Right lobe of liver (tissue), 6 donors: ENCODE results near the gene TGFA. TPM values are rescaled to one million over a fixed set of nuclear protein-coding genes. Genes with fewer than 3 reads are reported as not detected.

ENCODE experiments used
- ATAC-seq, 4 donors: fragments of 200-7000 bp; cut with Tn5 transposase; one replicate each; pipeline ENCODE4 v1.9.1; 2020; ENCODE audit warnings: mild to moderate bottlenecking in 4 of 4, moderate library complexity in 4 of 4
- DNase-seq, 3 donors: peaks; one replicate each; pipeline ENCODE4 v3.0.0-alpha.2; 2020
- H3K27ac ChIP-seq, 3 donors: fragments of 200-600 bp; one replicate each; pipeline ENCODE4 v1.8.0; 2022
- H3K27me3 ChIP-seq, 2 donors: fragments of 200-600 bp; one replicate each; pipeline ENCODE4 v1.8.0; 2022
- H3K36me3 ChIP-seq, 4 donors: fragments of 200-600 bp; sonication (generic) in 1 of 4; one replicate each; pipeline versions ENCODE4 v1.5.1 to v1.8.0; 2017 to 2022; ENCODE audit warnings: control low read depth in 1 of 4
- H3K4me1 ChIP-seq, 4 donors: fragments of 200-600 bp; sonication (generic) in 1 of 4; one replicate each; pipeline versions ENCODE4 v1.5.1 to v1.8.0; 2017 to 2022; ENCODE audit warnings: control low read depth in 1 of 4
- H3K4me3 ChIP-seq, 3 donors: fragments of 200-600 bp; one replicate each; pipeline ENCODE4 v1.8.0; 2022
- H3K9me3 ChIP-seq, 4 donors: fragments of 200-600 bp; sonication (generic) in 1 of 4; one replicate each; pipeline versions ENCODE4 v1.5.1 to v1.8.0; 2017 to 2022; ENCODE audit warnings: control low read depth in 1 of 4
- CTCF ChIP-seq, 4 donors: fragments of 200-600 bp in 3 of 4; fragments of 450-650 bp in 1 of 4; IDR thresholded peaks; one replicate each; pipeline versions ENCODE4 v1.5.1 to v1.8.0; 2016 to 2022; ENCODE audit warnings: antibody characterized with exemption in 4 of 4, mild to moderate bottlenecking in 2 of 4
- POLR2A ChIP-seq: fragments of 450-650 bp; IDR thresholded peaks from one replicate; pipeline ENCODE4 v1.6.1; 2017; ENCODE audit warnings: antibody characterized with exemption, mild to moderate bottlenecking
- WGBS: methylation state at CpG from one replicate; pipeline ENCODE4 v1.1.6; 2018; ENCODE audit warnings: low coverage, low lambda C conversion rate; ENCODE audit not compliant: insufficient coverage; ENCODE audit errors: missing lambda C conversion rate; 5-methylcytosine and 5-hydroxymethylcytosine counted together
- intact Hi-C, 2 donors: fragments of 100-400 bp; cut with DNase I; formaldehyde crosslinking; loops; one replicate each; pipeline versions ENCODE4 v1.11.2 to v1.14.1; 2022
- total RNA-seq, 6 experiments: library from RNA; depleted of rRNA in 2 of 6; stranded (reverse); fragments of >200 nt in 2 of 6; fragmentation: NEBNext Ultra II Directional in 3 of 6; extraction: Animal tissue kit (Norgen Biotek cat#: 25700) in 3 of 6; gene quantifications; one replicate each; pipeline versions ENCODE4 v1.1.0 to v1.2.4, GENCODE V29; 2016 to 2023
- donor health status: DM: no; HTN: yes; CAD: no.
- donor health status: DM: no; HTN: no; CAD: no.
- donor health status: DM: no; HTN: no; CAD: no.
- donor health status: DM: no; HTN: yes; CAD: no.
- donor health status: DM: no; HTN: yes; CAD: no.

The TGFA gene
- total RNA-seq, 6 experiments from 2014 or later = 2.1 to 5.1 (median 4.4) TPM

- H3K27ac ChIP-seq = no peak overlapping the region
- no peaks in the 10 kb centered on the region for H3K4me1 ChIP-seq
- no peaks in the 10 kb centered on the region for H3K36me3 ChIP-seq
- no peaks in the 10 kb centered on the region for H3K27me3 ChIP-seq
- intact Hi-C loops = no loop called here
- H3K9me3 ChIP-seq = no peaks in the 10 kb centered on the region
- DNase-seq (no peak), ATAC-seq (no peak)
- no peak for TF ChIP-seq POLR2A
- no peak for TF ChIP-seq CTCF (IDR thresholded peaks at IDR 0.05)
- WGBS = 28% methylated on average over 1 of the region's 1 CpG
- H3K4me3 ChIP-seq = no peak overlapping the region
Observed at GRCh38 chr2:70435138-70435537, 118.5 kb downstream of the TGFA start.

GRCh38 chr2:70433315-70433714 is 120.3 kb downstream of the TGFA start:
- Histone ChIP-seq H3K4me1 (no peaks in the 10 kb centered on the region), H3K27me3 (no peaks in the 10 kb centered on the region), H3K9me3 (no peaks in the 10 kb centered on the region), H3K4me3 (no peak overlapping the region), H3K36me3 (no peaks in the 10 kb centered on the region), H3K27ac (no peak overlapping the region)
- DNase-seq = no peak
- WGBS = 64% methylated on average over 1 of the region's 1 CpG
- TF ChIP-seq CTCF (IDR thresholded peaks at IDR 0.05) (no peak), POLR2A (no peak)
- ATAC-seq = no peak
- intact Hi-C loops = no loop called here

DNA sequence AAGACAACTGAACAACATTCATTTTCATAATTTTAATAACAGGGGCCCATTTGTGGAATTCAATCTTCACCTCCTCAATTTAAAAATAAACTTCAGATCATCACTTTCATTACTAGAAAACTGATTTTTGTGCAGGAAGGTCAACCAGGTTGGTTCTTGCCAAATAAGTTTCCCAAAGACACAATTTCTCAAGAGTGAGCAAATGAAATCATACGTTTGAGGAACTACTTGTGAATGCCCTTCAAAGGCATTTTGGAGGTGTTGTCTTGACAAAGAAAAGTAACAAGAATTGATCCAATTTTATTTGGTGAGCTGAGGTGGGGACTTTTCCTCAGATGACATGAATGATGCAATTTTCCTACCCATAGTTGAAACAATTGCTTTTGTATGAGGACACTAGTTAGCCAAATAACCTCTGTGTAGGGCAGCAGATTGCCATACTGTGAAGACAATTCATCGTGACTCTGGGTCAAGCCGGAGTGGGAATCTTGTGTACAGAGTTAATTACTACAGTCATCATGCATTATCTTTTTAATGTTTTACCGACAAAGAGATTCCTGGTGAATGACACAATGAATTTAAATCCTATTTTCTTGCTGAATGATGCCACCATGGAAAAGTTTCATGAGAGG is 121.8 kb downstream of the TGFA start:
- H3K9me3 ChIP-seq = no peaks in the 10 kb centered on the region
- DNase-seq = no peak
- no peak overlapping the region for H3K4me3 ChIP-seq
- 64% methylated on average over 4 of the region's 4 CpGs for WGBS
- no peak for TF ChIP-seq POLR2A
- TF ChIP-seq CTCF (IDR thresholded peaks at IDR 0.05) = no peak
- no peaks in the 10 kb centered on the region for H3K36me3 ChIP-seq
- no peak for ATAC-seq
- no peak overlapping the region for H3K27ac ChIP-seq
- no peaks in the 10 kb centered on the region for H3K27me3 ChIP-seq
- H3K4me1 ChIP-seq = no peaks in the 10 kb centered on the region
- intact Hi-C loops = no loop called here

DNA sequence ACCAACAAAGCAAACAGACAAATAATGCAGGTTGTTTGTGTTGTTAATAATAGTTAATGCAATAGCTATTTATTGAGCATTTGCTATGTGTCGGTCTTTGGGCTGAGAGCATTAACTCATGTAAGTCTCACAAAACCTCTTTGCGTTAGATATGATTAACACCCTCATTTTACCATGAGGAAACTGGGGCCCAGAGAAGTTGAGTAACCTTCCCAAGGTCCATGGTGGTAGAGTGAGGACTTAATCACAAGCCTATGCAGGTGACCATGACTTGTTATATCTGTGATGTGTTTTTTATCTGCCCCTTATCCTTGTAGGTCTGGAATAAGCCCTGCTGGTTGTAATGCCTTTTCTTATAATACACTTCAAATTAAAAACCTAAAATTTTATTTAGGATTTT is 127.3 kb downstream of the TGFA start:
- Histone ChIP-seq H3K27me3 (no peaks in the 10 kb centered on the region), H3K36me3 (no peaks in the 10 kb centered on the region), H3K4me1 (no peaks in the 10 kb centered on the region), H3K27ac (no peak overlapping the region), H3K9me3 (no peaks in the 10 kb centered on the region), H3K4me3 (no peak overlapping the region)
- intact Hi-C loops = no loop called here
- WGBS = 96% methylated on average over 2 of the region's 2 CpGs
- DNase-seq (no peak), ATAC-seq (no peak)
- TF ChIP-seq POLR2A = no peak
- no peak for TF ChIP-seq CTCF (IDR thresholded peaks at IDR 0.05)
